ENCODE measurements around the gene ZNF862.

- TF ChIP-seq CTCF (IDR thresholded peaks at IDR 0.05 in 2 of 3, conservative IDR thresholded peaks at IDR 0.05 in 1 of 3; ENCODE audit: control insufficient read depth in 2 of 3, extremely low read depth in 1 of 3, insufficient read depth in 1 of 3, low read depth in 3 of 3, low read length in 3 of 3): no peak
- TF ChIP-seq REST (IDR thresholded peaks at IDR 0.05; ENCODE audit: low read depth, low read length): no peak
- TF ChIP-seq NFYA (IDR thresholded peaks at IDR 0.05; ENCODE audit: borderline replicate concordance, low read depth, low read length): no peak
Measured at GRCh38 chr7:149816794-149817193, 21.4 kb upstream of the ZNF862 start.

Data from GM12878 (cell line).